Uterus (tissue), 4 donors: ENCODE measurements around the gene RAI1. TPM values are rescaled to one million over a fixed set of nuclear protein-coding genes. Genes with fewer than 3 reads are reported as not detected.

ENCODE experiments used
- DNase-seq, 2 donors: peaks; one replicate each; pipeline ENCODE4 v3.0.0-alpha.2; 2019 to 2020
- H3K27ac ChIP-seq, 2 donors: fragments of 200-600 bp; sonication (generic); 1 replicate in 1 of 2; 2 replicates in 1 of 2; pipeline ENCODE4 v1.5.1; 2016 to 2018
- H3K27me3 ChIP-seq, 2 donors: fragments of 200-600 bp; sonication (generic); one replicate each; pipeline ENCODE4 v1.5.1; 2018 to 2019; ENCODE audit warnings: control low read depth in 1 of 2
- H3K36me3 ChIP-seq, 2 donors: fragments of 200-600 bp; sonication (generic); one replicate each; pipeline ENCODE4 v1.5.1; 2019; ENCODE audit warnings: control low read depth in 1 of 2
- H3K4me1 ChIP-seq, 2 donors: fragments of 200-600 bp; sonication (generic); one replicate each; pipeline ENCODE4 v1.5.1; 2018 to 2019; ENCODE audit warnings: control low read depth in 1 of 2
- H3K4me3 ChIP-seq, 2 donors: fragments of 200-600 bp; sonication (generic); 1 replicate in 1 of 2; 2 replicates in 1 of 2; pipeline ENCODE4 v1.5.1; 2018 to 2019; ENCODE audit warnings: mild to moderate bottlenecking in 1 of 2
- H3K9me3 ChIP-seq, 2 donors: fragments of 200-600 bp; sonication (generic); one replicate each; pipeline ENCODE4 v1.5.1; 2019; ENCODE audit warnings: control low read depth in 1 of 2
- CTCF ChIP-seq, 4 experiments: fragments of 200-600 bp in 2 of 4; fragments of 450-650 bp in 2 of 4; sonication (generic) in 2 of 4; IDR thresholded peaks; one replicate each; pipeline ENCODE4 v1.5.1; 2016 to 2019; ENCODE audit warnings: antibody characterized with exemption in 4 of 4, mild to moderate bottlenecking in 2 of 4, moderate library complexity in 1 of 4
- POLR2A ChIP-seq, 2 donors: fragments of 450-650 bp; IDR thresholded peaks; one replicate each; pipeline ENCODE4 v1.6.1; 2016; ENCODE audit warnings: antibody characterized with exemption in 2 of 2, mild to moderate bottlenecking in 1 of 2, moderate library complexity in 1 of 2
- intact Hi-C: fragments of 100-400 bp; cut with DNase I; formaldehyde crosslinking; loops from one replicate; pipeline ENCODE4 v1.15.1; 2023; ENCODE audit warnings: low total_unique reads
- total RNA-seq, 4 donors: library from RNA; depleted of rRNA in 3 of 4; stranded (reverse); fragments of >200 nt in 3 of 4; gene quantifications; one replicate each; pipeline versions ENCODE4 v1.1.0 to v1.2.4, GENCODE V29; 2014 to 2023
- donor health status: DM: yes; HTN: yes; CAD: no.

The RAI1 gene
- total RNA-seq, 4 donors from 2014 or later: 10.0 to 66.1 (median 15.3) TPM

GRCh38 chr17:17844500-17844899 lies 163.2 kb downstream of the RAI1 start:
- H3K4me3 ChIP-seq: no peak overlapping the region
- H3K27me3 ChIP-seq: no peaks in the 10 kb centered on the region
- no peak for TF ChIP-seq CTCF (IDR thresholded peaks at IDR 0.05)
- TF ChIP-seq POLR2A (IDR thresholded peaks at IDR 0.05): no peak
- no peaks in the 10 kb centered on the region for H3K36me3 ChIP-seq
- no peaks in the 10 kb centered on the region for H3K9me3 ChIP-seq
- H3K27ac ChIP-seq: no peak overlapping the region
- no peak for DNase-seq
- peaks cover 2 to 17% of the 10 kb centered on the region in 2 donors for H3K4me1 ChIP-seq
- intact Hi-C loops: no loop called here

DNA sequence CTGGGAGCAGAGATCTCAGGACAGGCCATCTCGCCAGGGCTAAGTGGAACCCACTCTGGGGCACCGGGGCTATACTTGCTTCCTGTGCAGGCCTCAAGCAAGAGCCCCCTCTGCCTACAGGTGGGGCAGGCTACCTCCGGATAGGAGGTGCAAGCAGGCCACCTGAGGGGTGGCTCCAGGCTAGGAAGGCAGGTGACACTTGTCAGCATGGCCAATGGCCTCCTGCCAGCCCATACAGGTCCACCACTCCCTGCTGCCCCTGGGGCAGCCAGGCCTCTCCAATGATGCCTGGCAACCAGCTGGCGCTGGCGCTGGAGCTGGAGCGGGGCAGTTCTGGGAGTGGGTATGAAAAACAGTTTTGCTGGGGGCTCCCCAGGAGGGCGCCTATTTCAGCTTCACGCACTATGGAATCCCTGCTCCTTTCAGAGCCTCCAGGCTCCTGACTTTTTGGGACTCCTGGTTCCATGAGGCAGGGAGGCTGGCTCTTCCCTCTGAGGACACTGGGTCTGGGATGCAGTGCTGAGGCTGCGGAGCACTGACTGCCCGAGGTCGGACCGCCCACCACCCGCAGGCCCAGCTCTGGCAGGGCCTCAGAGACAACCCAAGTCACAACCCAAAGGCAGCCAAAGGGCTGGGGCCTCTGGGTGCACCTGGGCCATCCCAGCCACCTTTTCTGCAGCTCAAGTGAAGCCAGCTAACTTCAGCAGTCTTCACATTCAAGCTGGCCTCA lies 164.0 kb downstream of the RAI1 start:
- H3K27me3 ChIP-seq: no peaks in the 10 kb centered on the region
- TF ChIP-seq POLR2A (IDR thresholded peaks at IDR 0.05): no peak
- no peak for TF ChIP-seq CTCF (IDR thresholded peaks at IDR 0.05)
- intact Hi-C loops: no loop called here
- no peaks in the 10 kb centered on the region for H3K9me3 ChIP-seq
- no peaks in the 10 kb centered on the region for H3K36me3 ChIP-seq
- no peak overlapping the region for H3K4me3 ChIP-seq
- peaks cover 0 to 12% of the 10 kb centered on the region in 2 donors for H3K4me1 ChIP-seq
- H3K27ac ChIP-seq: no peak overlapping the region
- no peak for DNase-seq

DNA sequence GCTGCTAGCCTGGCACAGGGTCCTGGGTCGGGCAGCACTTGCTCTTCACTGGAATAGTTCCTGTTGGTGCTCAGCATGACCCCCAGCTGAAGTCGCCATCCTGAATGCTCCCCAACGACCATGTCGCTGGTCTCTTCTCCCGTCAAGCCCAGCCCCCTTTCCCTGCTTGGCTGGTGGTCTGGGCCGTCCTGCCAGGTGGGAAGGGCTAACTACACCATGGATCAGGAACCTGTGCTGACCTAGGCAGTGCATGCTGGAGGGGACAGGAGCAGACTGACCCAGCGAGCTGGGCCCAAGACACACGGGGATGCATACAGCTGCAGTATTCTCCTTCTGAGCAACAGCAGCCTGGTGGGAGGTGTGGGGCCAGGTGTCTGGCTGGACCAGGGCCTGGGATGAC lies 164.7 kb downstream of the RAI1 start:
- Histone ChIP-seq H3K36me3 (no peaks in the 10 kb centered on the region), H3K9me3 (no peaks in the 10 kb centered on the region), H3K4me3 (no peak overlapping the region), H3K27me3 (no peaks in the 10 kb centered on the region), H3K27ac (no peak overlapping the region), H3K4me1 (peaks cover 0 to 11% of the 10 kb centered on the region in 2 donors)
- intact Hi-C loops: no loop called here
- no peak for TF ChIP-seq POLR2A (IDR thresholded peaks at IDR 0.05)
- TF ChIP-seq CTCF (IDR thresholded peaks at IDR 0.05): no peak
- no peak for DNase-seq

- Histone ChIP-seq H3K4me3 (no peak overlapping the region), H3K27me3 (no peaks in the 10 kb centered on the region), H3K9me3 (no peaks in the 10 kb centered on the region), H3K36me3 (no peaks in the 10 kb centered on the region), H3K4me1 (peaks cover 0 to 7% of the 10 kb centered on the region in 2 donors), H3K27ac (no peak overlapping the region)
- TF ChIP-seq POLR2A (IDR thresholded peaks at IDR 0.05) (no peak), CTCF (IDR thresholded peaks at IDR 0.05) (no peak)
- DNase-seq: no peak
- intact Hi-C loops: no loop called here
These were observed 165.4 kb downstream of the RAI1 start for GRCh38 chr17:17846645-17847044.

DNA sequence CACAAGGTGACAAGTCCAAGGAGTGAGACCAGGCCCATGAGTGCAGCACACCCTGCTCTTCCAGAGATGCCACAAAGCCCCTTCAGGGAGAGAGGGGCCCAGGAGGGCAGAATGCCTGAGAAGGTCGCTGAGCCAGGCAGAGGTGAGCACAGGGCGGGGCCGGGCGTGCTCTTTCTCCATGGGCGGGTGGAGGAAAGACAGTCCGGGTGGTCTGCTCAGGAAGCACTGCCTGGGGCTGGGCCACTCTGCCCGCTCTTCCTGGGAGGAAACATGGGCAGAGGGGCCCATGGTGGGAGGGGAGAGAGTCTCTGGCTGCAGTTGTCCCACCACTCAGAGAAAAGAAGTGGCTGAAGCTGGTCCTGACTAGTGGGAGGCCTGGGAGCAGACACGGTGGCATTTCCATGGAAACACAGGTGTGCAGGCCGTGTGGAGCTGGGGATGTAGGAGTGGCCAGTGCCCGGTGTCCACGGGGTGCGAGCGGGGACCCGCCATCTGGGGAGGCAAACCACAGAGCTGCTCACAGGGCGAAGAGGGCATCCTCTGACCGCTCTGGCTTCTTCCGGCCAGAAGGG lies 165.9 kb downstream of the RAI1 start:
- Histone ChIP-seq H3K27ac (peak overlapping the region in 1 of 2 donors; percentile 73), H3K36me3 (no peaks in the 10 kb centered on the region), H3K4me3 (no peak overlapping the region), H3K27me3 (no peaks in the 10 kb centered on the region), H3K9me3 (no peaks in the 10 kb centered on the region), H3K4me1 (peaks cover 0 to 7% of the 10 kb centered on the region in 2 donors)
- no peak for DNase-seq
- intact Hi-C loops: no loop called here
- TF ChIP-seq CTCF (IDR thresholded peaks at IDR 0.05): no peak
- no peak for TF ChIP-seq POLR2A (IDR thresholded peaks at IDR 0.05)
